ENCODE results near the gene ZNF423. TPM values are rescaled to one million over a fixed set of nuclear protein-coding genes. Genes with fewer than 3 reads are reported as not detected.

ZNF423 gene
- total and polyA plus RNA-seq, 2 of the 13 experiments (the other 11 are each of a cell fraction or from before 2014, with no cell fraction given), result 0.07 to 0.31 TPM

DNA sequence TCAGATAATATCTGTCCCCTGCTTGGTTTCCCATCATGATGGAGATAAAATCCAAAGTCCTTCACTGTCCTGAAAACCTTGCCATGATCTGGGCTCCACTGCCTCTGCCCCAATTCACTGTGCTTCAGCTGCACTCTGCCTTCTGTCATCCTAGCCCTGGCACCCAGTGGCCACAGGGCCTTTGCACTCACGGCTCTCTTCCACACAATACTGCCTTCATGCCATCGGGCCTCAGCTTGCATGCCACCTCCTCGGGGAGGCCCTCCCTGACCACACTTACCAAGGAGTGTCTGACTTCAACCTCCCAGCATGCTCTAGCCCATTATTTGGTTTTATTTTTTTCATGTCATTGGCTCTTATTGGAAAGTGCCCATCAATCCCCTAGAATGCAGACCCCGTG lies 336.2 kb downstream of the ZNF423 start:
- TF ChIP-seq, protein P1, sequence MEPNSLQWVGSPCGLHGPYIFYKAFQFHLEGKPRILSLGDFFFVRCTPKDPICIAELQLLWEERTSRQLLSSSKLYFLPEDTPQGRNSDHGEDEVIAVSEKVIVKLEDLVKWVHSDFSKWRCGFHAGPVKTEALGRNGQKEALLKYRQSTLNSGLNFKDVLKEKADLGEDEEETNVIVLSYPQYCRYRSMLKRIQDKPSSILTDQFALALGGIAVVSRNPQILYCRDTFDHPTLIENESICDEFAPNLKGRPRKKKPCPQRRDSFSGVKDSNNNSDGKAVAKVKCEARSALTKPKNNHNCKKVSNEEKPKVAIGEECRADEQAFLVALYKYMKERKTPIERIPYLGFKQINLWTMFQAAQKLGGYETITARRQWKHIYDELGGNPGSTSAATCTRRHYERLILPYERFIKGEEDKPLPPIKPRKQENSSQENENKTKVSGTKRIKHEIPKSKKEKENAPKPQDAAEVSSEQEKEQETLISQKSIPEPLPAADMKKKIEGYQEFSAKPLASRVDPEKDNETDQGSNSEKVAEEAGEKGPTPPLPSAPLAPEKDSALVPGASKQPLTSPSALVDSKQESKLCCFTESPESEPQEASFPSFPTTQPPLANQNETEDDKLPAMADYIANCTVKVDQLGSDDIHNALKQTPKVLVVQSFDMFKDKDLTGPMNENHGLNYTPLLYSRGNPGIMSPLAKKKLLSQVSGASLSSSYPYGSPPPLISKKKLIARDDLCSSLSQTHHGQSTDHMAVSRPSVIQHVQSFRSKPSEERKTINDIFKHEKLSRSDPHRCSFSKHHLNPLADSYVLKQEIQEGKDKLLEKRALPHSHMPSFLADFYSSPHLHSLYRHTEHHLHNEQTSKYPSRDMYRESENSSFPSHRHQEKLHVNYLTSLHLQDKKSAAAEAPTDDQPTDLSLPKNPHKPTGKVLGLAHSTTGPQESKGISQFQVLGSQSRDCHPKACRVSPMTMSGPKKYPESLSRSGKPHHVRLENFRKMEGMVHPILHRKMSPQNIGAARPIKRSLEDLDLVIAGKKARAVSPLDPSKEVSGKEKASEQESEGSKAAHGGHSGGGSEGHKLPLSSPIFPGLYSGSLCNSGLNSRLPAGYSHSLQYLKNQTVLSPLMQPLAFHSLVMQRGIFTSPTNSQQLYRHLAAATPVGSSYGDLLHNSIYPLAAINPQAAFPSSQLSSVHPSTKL (CRISPR knock-in tag; IDR thresholded peaks at IDR 0.05), result no peak
- no peak for TF ChIP-seq NFATC3 (CRISPR knock-in tag; IDR thresholded peaks at IDR 0.05)
- TF ChIP-seq, protein P2, sequence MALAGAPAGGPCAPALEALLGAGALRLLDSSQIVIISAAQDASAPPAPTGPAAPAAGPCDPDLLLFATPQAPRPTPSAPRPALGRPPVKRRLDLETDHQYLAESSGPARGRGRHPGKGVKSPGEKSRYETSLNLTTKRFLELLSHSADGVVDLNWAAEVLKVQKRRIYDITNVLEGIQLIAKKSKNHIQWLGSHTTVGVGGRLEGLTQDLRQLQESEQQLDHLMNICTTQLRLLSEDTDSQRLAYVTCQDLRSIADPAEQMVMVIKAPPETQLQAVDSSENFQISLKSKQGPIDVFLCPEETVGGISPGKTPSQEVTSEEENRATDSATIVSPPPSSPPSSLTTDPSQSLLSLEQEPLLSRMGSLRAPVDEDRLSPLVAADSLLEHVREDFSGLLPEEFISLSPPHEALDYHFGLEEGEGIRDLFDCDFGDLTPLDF (CRISPR knock-in tag; IDR thresholded peaks at IDR 0.05), result no peak
- no peak for TF ChIP-seq BRCA1 (CRISPR knock-in tag; IDR thresholded peaks at IDR 0.05)
- no peak for TF ChIP-seq TOE1 (CRISPR knock-in tag; IDR thresholded peaks at IDR 0.05)
- TF ChIP-seq FOXM1 (CRISPR knock-in tag; IDR thresholded peaks at IDR 0.05), result no peak
- no peak for TF ChIP-seq ZFP37 (CRISPR knock-in tag; IDR thresholded peaks at IDR 0.05; ENCODE audit: borderline replicate concordance)
- intact Hi-C loops (cut with micrococcal nuclease; ENCODE audit: unreplicated experiment), result no loop called here

More for the DNA sequence above, 336.2 kb downstream of the ZNF423 start:
- no peak for FAIRE-seq
- H3K9ac ChIP-seq (ENCODE audit: insufficient read depth, low read depth, low read length), result no peak overlapping the region
- no peaks in the 10 kb centered on the region for H3K79me2 ChIP-seq (ENCODE audit: insufficient read depth, low read length)
- no peak overlapping the region for H3K4me2 ChIP-seq (ENCODE audit: low read depth, low read length)
- H3K4me1 ChIP-seq (ENCODE audit: insufficient read depth, low read length), result no peaks in the 10 kb centered on the region
- no peak for ATAC-seq
- 9% methylated on average over 4 of the region's 4 CpGs for WGBS (ENCODE audit: low lambda C conversion rate)
- no peak overlapping the region for H3K27ac ChIP-seq (ENCODE audit: extremely low read length, insufficient read depth, low read length)
- in situ Hi-C loops (cut with HindIII; ENCODE audit: extremely low pct_ligation_motif_present, low pct_unique_long_range_greater_than_20kb), result no loop called here
- ChIA-PET CTCF (ENCODE audit: low intra/inter-chr PET ratio, low total read pairs) (no interaction called here), POLR2A (no interaction called here)
- H2AFZ ChIP-seq (ENCODE audit: low read length), result no peak overlapping the region
- H3K9me3 ChIP-seq (ENCODE audit: low read length), result no peaks in the 10 kb centered on the region
- no peaks in the 10 kb centered on the region for H3K36me3 ChIP-seq (replicated peaks in 1 of 2; ENCODE audit: control insufficient read depth in 1 of 2, insufficient read depth in 2 of 2, low read length in 2 of 2)
- no peaks in the 10 kb centered on the region for H4K20me1 ChIP-seq (ENCODE audit: insufficient read depth, low read length)
- no peak overlapping the region for H3K4me3 ChIP-seq (replicated peaks in 1 of 3; ENCODE audit: insufficient read depth in 1 of 3, low read depth in 2 of 3, low read length in 3 of 3)
- BruUV-seq (replicated peaks), result no TSS peak
- peaks cover 2 to 12% of the 10 kb centered on the region in 2 experiments; a peak in 3 of 5 replicates for H3K27me3 ChIP-seq (ENCODE audit: control insufficient read depth in 1 of 2, insufficient read depth in 2 of 2, low read length in 2 of 2)
- DNase-seq (ENCODE audit: low spot score), result no peak

Measured in HepG2 (cell line).